A673 (cell line): Measurements from ENCODE around the gene CCSER1.

Experiments
- CTCF ChIP-seq: fragments of 300-800, 200-600 bp; sonication (generic); conservative IDR thresholded peaks from 2 replicates; pipeline ENCODE4 v1.5.1; 2017; ENCODE audit warnings: low read depth, mild to moderate bottlenecking, antibody characterized with exemption, low read length, moderate library complexity, mixed read lengths
- EZH2 ChIP-seq: fragments of 200-600 bp; sonication (generic); IDR thresholded peaks from 2 replicates; pipeline ENCODE4 v1.6.1; 2017; ENCODE audit warnings: borderline replicate concordance, low read depth, mild to moderate bottlenecking, mixed read lengths, antibody characterized with exemption, low read length; ENCODE audit not compliant: poor library complexity, severe bottlenecking

- TF ChIP-seq CTCF (no peak), EZH2 (no peak)
Observed at GRCh38 chr4:90572996-90573395, 445.8 kb downstream of the CCSER1 start.
